ENCODE results near the gene ZBTB42. TPM values are rescaled to one million over a fixed set of nuclear protein-coding genes. Genes with fewer than 3 reads are reported as not detected.

Gene ZBTB42
- total RNA-seq, 1 donor: 2.9 TPM

DNA sequence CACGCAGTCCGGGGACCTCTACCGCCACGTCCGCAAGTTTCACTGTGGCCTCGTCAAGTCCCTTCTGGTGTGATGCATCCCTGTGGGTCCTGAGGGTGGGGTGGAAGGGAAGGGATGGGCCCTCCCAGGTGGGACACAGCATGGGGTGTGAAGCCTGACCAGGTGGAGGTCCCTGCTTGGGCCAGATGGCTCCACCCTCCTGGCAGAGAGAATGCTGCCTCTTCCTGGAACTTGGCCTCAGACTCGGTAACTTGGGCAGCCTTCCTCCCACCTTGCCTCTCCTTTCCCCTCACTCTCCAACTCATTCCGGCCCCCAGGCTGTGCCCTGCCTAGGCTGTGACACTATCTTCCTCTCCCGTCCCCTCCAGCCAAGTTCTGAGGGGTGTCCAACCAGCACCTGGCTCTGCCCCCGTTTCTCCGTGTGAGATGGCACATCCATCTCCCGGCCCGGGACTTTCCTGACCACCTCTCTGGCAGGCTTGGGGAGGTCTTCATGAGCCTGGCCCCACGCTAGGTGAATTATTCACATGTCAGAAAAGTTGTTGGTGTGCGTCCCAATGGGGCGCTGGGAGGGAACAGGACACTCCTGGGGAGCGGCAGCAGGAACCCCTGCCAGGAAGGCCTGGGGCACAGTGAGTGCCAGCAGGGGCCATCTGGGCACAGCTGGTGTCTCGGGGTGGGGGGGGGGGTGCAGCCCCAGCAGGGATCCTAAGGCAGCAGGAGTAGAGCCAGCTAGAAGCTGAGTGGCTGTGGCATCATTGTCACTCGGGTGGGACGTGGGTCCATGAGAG lies 1.7 kb downstream of the ZBTB42 start:
- H3K4me2 ChIP-seq (ENCODE audit: insufficient read depth, low read length): no peak overlapping the region
- no peak overlapping the region for H3K4me3 ChIP-seq (ENCODE audit: insufficient read depth, low read length)
- peaks cover 7% of the 10 kb centered on the region for H4K20me1 ChIP-seq (ENCODE audit: insufficient read depth, low read length)
- peaks cover 2% of the 10 kb centered on the region for H3K27me3 ChIP-seq (ENCODE audit: insufficient read depth, low read length)
- H3K27ac ChIP-seq (ENCODE audit: low read depth, low read length): no peak overlapping the region
- no peaks in the 10 kb centered on the region for H3K36me3 ChIP-seq (ENCODE audit: insufficient read depth, low read length)
- DNase-seq (ENCODE audit: insufficient read length, low spot score, missing footprints): peak; percentile 88
- no peaks in the 10 kb centered on the region for H3K9me3 ChIP-seq (ENCODE audit: low read depth, low read length)
- H3K79me2 ChIP-seq (ENCODE audit: insufficient read depth, low read length): no peaks in the 10 kb centered on the region
- TF ChIP-seq, protein P1, sequence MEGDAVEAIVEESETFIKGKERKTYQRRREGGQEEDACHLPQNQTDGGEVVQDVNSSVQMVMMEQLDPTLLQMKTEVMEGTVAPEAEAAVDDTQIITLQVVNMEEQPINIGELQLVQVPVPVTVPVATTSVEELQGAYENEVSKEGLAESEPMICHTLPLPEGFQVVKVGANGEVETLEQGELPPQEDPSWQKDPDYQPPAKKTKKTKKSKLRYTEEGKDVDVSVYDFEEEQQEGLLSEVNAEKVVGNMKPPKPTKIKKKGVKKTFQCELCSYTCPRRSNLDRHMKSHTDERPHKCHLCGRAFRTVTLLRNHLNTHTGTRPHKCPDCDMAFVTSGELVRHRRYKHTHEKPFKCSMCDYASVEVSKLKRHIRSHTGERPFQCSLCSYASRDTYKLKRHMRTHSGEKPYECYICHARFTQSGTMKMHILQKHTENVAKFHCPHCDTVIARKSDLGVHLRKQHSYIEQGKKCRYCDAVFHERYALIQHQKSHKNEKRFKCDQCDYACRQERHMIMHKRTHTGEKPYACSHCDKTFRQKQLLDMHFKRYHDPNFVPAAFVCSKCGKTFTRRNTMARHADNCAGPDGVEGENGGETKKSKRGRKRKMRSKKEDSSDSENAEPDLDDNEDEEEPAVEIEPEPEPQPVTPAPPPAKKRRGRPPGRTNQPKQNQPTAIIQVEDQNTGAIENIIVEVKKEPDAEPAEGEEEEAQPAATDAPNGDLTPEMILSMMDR (IDR thresholded peaks at IDR 0.05; ENCODE audit: extremely low read depth, low read depth, low read length): no peak
- H3K4me1 ChIP-seq (ENCODE audit: insufficient read depth, low read length): peaks cover 16% of the 10 kb centered on the region
- no peak overlapping the region for H2AFZ ChIP-seq (ENCODE audit: low read length)

DNA sequence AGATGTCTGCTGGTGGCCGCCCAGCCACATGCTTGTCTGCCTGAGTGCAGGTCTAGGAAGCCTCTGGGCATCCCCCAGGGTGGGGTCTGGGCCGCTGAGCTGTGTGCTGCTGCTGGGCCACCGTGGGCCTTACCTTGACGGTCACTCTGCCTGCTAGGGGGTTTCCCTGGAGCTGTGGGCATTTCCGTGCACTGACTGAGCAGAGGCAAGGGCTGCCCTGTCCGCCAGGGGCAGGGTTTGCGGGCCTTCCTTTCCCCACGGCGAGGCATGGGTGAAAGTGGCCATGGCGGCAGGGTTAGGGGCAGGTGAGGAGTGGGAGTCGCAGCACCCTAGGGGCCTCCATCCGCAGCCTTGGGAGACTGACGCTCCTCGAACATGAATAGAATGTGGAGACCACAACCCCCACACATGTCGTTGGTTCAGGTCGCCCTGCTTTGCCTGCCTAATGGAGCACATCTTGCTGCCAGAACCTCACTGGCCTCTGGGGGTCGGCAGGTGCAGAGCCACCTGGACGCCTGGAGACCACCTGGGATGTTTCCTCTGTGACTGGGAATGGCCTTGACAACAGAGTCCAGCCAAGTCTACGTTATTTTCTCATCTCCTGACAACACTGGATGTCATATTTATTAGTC lies 2.5 kb downstream of the ZBTB42 start:
- TF ChIP-seq, protein P1 (IDR thresholded peaks at IDR 0.05; ENCODE audit: extremely low read depth, low read depth, low read length): no peak
- no peaks in the 10 kb centered on the region for H3K79me2 ChIP-seq (ENCODE audit: insufficient read depth, low read length)
- peaks cover 16% of the 10 kb centered on the region for H3K4me1 ChIP-seq (ENCODE audit: insufficient read depth, low read length)
- H3K4me3 ChIP-seq (ENCODE audit: insufficient read depth, low read length): no peak overlapping the region
- H3K36me3 ChIP-seq (ENCODE audit: insufficient read depth, low read length): no peaks in the 10 kb centered on the region
- peaks cover 7% of the 10 kb centered on the region for H4K20me1 ChIP-seq (ENCODE audit: insufficient read depth, low read length)
- H3K9me3 ChIP-seq (ENCODE audit: low read depth, low read length): no peaks in the 10 kb centered on the region
- H3K4me2 ChIP-seq (ENCODE audit: insufficient read depth, low read length): no peak overlapping the region
- peak; percentile 96 for DNase-seq (ENCODE audit: insufficient read length, low spot score, missing footprints)
- no peak overlapping the region for H2AFZ ChIP-seq (ENCODE audit: low read length)
- H3K27ac ChIP-seq (ENCODE audit: low read depth, low read length): no peak overlapping the region
- peaks cover 2% of the 10 kb centered on the region for H3K27me3 ChIP-seq (ENCODE audit: insufficient read depth, low read length)

DNA sequence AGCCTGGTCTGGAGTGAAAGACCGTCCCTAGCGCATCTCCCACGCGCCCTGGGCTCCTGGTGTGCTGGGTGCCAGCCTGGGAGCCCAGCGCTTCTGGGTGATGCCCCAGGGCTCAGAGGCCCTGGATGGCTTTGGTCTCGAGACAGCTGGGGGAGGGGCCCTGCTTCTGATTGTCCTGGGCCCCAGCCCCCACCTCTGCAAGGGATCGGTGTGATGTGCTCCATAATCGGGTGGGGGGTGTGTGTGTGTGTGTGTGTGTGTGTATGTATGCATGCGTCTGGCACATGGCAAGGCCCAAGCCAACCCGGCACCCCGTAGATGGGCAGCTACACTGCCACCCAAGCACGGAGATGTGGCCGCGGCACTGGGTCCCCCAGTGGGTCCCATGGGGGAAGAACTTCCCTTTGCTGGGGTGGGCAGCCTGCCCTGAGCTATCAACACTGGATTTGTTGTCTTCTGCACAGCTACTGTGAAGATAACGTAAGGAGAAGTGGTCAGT lies 3.1 kb downstream of the ZBTB42 start:
- Histone ChIP-seq H3K27ac (ENCODE audit: low read depth, low read length) (no peak overlapping the region), H2AFZ (ENCODE audit: low read length) (no peak overlapping the region), H3K79me2 (ENCODE audit: insufficient read depth, low read length) (no peaks in the 10 kb centered on the region), H3K4me2 (ENCODE audit: insufficient read depth, low read length) (no peak overlapping the region), H3K27me3 (ENCODE audit: insufficient read depth, low read length) (peaks cover 2% of the 10 kb centered on the region), H3K36me3 (ENCODE audit: insufficient read depth, low read length) (no peaks in the 10 kb centered on the region), H3K4me1 (ENCODE audit: insufficient read depth, low read length) (peaks cover 16% of the 10 kb centered on the region), H3K4me3 (ENCODE audit: insufficient read depth, low read length) (no peak overlapping the region), H3K9me3 (ENCODE audit: low read depth, low read length) (no peaks in the 10 kb centered on the region), H4K20me1 (ENCODE audit: insufficient read depth, low read length) (peaks cover 7% of the 10 kb centered on the region)
- TF ChIP-seq, protein P1 (IDR thresholded peaks at IDR 0.05; ENCODE audit: extremely low read depth, low read depth, low read length): no peak
- DNase-seq (ENCODE audit: insufficient read length, low spot score, missing footprints): no peak

Data from osteoblast (primary cell).